Prostate gland (tissue), 2 donors: ENCODE results near the gene AP1M1.

ENCODE experiments used
- CTCF ChIP-seq, 4 experiments: fragments of 200-600 bp in 2 of 4; fragments of 450-650 bp in 2 of 4; sonication (generic) in 2 of 4; IDR thresholded peaks; 1 replicate in 3 of 4; 2 replicates in 1 of 4; pipeline ENCODE4 v1.5.1; 2016 to 2019; ENCODE audit warnings: antibody characterized with exemption in 4 of 4, mild to moderate bottlenecking in 2 of 4, moderate library complexity in 2 of 4
- POLR2AphosphoS5 ChIP-seq: sonication (generic); formaldehyde crosslinking; IDR thresholded peaks from one replicate; pipeline ENCODE4 v1.6.1; 2017; ENCODE audit warnings: antibody characterized with exemption

GRCh38 chr19:16205205-16206045 is 7.7 kb downstream of the AP1M1 start:
- no peak for TF ChIP-seq CTCF (IDR thresholded peaks at IDR 0.05)
- no peak for TF ChIP-seq POLR2AphosphoS5
